ENCODE results near the gene FAM83E. TPM values are rescaled to one million over a fixed set of nuclear protein-coding genes. Genes with fewer than 3 reads are reported as not detected.

Gene FAM83E
- total and polyA plus RNA-seq, 3 donors from 2014 or later: 0.99 to 2.2 (median 1.6) TPM

GRCh38 chr19:48603001-48603400 lies 11.9 kb downstream of the FAM83E start:
- H3K4me3 ChIP-seq: no peak overlapping the region
- 53 to 81% methylated on average over 9 of the region's 9 CpGs for WGBS, 2 donors
- no peaks in the 10 kb centered on the region for H3K4me1 ChIP-seq
- DNase-seq: no peak
- H3K27ac ChIP-seq: no peak overlapping the region
- intact Hi-C loops (cut with DNase I; ENCODE audit: low total_unique reads): no loop called here
- TF ChIP-seq POLR2A (IDR thresholded peaks at IDR 0.05) (no peak), CTCF (IDR thresholded peaks at IDR 0.05) (no peak)
- no peaks in the 10 kb centered on the region for H3K27me3 ChIP-seq
- no peaks in the 10 kb centered on the region for H3K36me3 ChIP-seq (ENCODE audit: low read depth, missing control alignments)
- no peaks in the 10 kb centered on the region for H3K9me3 ChIP-seq

- no peak for DNase-seq
- Histone ChIP-seq H3K27ac (no peak overlapping the region), H3K4me1 (no peaks in the 10 kb centered on the region), H3K4me3 (no peak overlapping the region), H3K9me3 (no peaks in the 10 kb centered on the region), H3K27me3 (no peaks in the 10 kb centered on the region), H3K36me3 (ENCODE audit: low read depth, missing control alignments) (no peaks in the 10 kb centered on the region)
- intact Hi-C loops (cut with DNase I; ENCODE audit: low total_unique reads): no loop called here
- WGBS, 2 donors: 84 to 86% methylated on average over 7 to 21 of the region's 21 CpGs
- TF ChIP-seq CTCF (IDR thresholded peaks at IDR 0.05) (no peak), POLR2A (IDR thresholded peaks at IDR 0.05) (no peak)
Measured at GRCh38 chr19:48600679-48601417, 14.0 kb downstream of the FAM83E start.

GRCh38 chr19:48598996-48599700 lies 15.7 kb downstream of the FAM83E start:
- no peaks in the 10 kb centered on the region for H3K27me3 ChIP-seq
- H3K4me3 ChIP-seq: no peak overlapping the region
- H3K36me3 ChIP-seq (ENCODE audit: low read depth, missing control alignments): no peaks in the 10 kb centered on the region
- intact Hi-C loops (cut with DNase I; ENCODE audit: low total_unique reads): no loop called here
- H3K4me1 ChIP-seq: no peaks in the 10 kb centered on the region
- H3K9me3 ChIP-seq: no peaks in the 10 kb centered on the region
- 67 to 73% methylated on average over 16 to 30 of the region's 30 CpGs for WGBS, 2 donors
- H3K27ac ChIP-seq: no peak overlapping the region
- TF ChIP-seq POLR2A (IDR thresholded peaks at IDR 0.05): no peak
- no peak for TF ChIP-seq CTCF (IDR thresholded peaks at IDR 0.05)
- DNase-seq: no peak

GRCh38 chr19:48596679-48597465 lies 18.0 kb downstream of the FAM83E start:
- Histone ChIP-seq H3K27me3 (no peaks in the 10 kb centered on the region), H3K4me1 (no peaks in the 10 kb centered on the region), H3K9me3 (no peaks in the 10 kb centered on the region), H3K4me3 (no peak overlapping the region), H3K27ac (no peak overlapping the region), H3K36me3 (ENCODE audit: low read depth, missing control alignments) (no peaks in the 10 kb centered on the region)
- no peak for TF ChIP-seq POLR2A (IDR thresholded peaks at IDR 0.05)
- TF ChIP-seq CTCF (IDR thresholded peaks at IDR 0.05): no peak
- intact Hi-C loops (cut with DNase I; ENCODE audit: low total_unique reads): no loop called here
- 85 to 86% methylated on average over 30 to 35 of the region's 39 CpGs for WGBS, 2 donors
- no peak for DNase-seq

Data from testis (tissue), 3 donors.